Testis (tissue), 3 donors: ENCODE data around the gene MLN. TPM values are rescaled to one million over a fixed set of nuclear protein-coding genes. Genes with fewer than 3 reads are reported as not detected.

Source experiments
- DNase-seq: peaks from one replicate; pipeline ENCODE4 v3.0.0-alpha.2; 2019
- H3K27ac ChIP-seq, 2 donors: fragments of 200-600 bp; sonication (generic); one replicate each; pipeline ENCODE4 v1.5.1; 2019
- H3K27me3 ChIP-seq: fragments of 200-600 bp; sonication (generic); one replicate; pipeline ENCODE4 v1.5.1; 2019
- H3K36me3 ChIP-seq: fragments of 200-600 bp; sonication (generic); one replicate; pipeline ENCODE4 v1.5.1; 2017; ENCODE audit warnings: low read depth; ENCODE audit errors: missing control alignments
- H3K4me1 ChIP-seq: fragments of 200-600 bp; sonication (generic); one replicate; pipeline ENCODE4 v1.5.1; 2019
- H3K4me3 ChIP-seq, 2 donors: fragments of 200-600 bp; sonication (generic); one replicate each; pipeline ENCODE4 v1.5.1; 2017 to 2019
- H3K9me3 ChIP-seq: fragments of 200-600 bp; sonication (generic); one replicate; pipeline ENCODE4 v1.5.1; 2017
- POLR2A ChIP-seq: fragments of 450-650 bp; IDR thresholded peaks from one replicate; pipeline ENCODE4 v1.6.1; 2017; ENCODE audit warnings: antibody characterized with exemption, mild to moderate bottlenecking, moderate library complexity
- WGBS, 2 donors: methylation state at CpG; one replicate each; pipeline ENCODE4 v1.1.5; 2018; 5-methylcytosine and 5-hydroxymethylcytosine counted together
- intact Hi-C: fragments of 100-400 bp; cut with DNase I; formaldehyde crosslinking; loops from one replicate; pipeline ENCODE4 v1.15.1; 2023; ENCODE audit warnings: low total_unique reads
- polyA plus RNA-seq: library from polyadenylated mRNA; stranded (reverse); fragments of 350-450 nt; fragmentation: Illumina TruSeq; extraction: RNeasy Lipid Tissue Mini Kit (QIAGEN cat#74804); gene quantifications from one replicate; pipeline ENCODE4 v1.2.3, GENCODE V29; 2014; ENCODE audit warnings: low read depth, low replicate concordance; ENCODE audit not compliant: insufficient read depth
- total RNA-seq, 2 donors: library from RNA; depleted of rRNA; stranded (reverse); fragments of >200 nt; gene quantifications; one replicate each; pipeline ENCODE4 v1.2.3, GENCODE V29; 2016
- TF ChIP-seq, protein P1 (sequence below), 3 experiments: fragments of 450-650 bp in 2 of 3; fragments of 200-600 bp in 1 of 3; sonication (generic) in 1 of 3; IDR thresholded peaks; one replicate each; pipeline ENCODE4 v1.5.1; 2016 to 2019; ENCODE audit warnings: antibody characterized with exemption in 3 of 3, mild to moderate bottlenecking in 2 of 3, moderate library complexity in 1 of 3

Gene MLN
- total and polyA plus RNA-seq, 3 donors from 2014 or later, result not detected

DNA sequence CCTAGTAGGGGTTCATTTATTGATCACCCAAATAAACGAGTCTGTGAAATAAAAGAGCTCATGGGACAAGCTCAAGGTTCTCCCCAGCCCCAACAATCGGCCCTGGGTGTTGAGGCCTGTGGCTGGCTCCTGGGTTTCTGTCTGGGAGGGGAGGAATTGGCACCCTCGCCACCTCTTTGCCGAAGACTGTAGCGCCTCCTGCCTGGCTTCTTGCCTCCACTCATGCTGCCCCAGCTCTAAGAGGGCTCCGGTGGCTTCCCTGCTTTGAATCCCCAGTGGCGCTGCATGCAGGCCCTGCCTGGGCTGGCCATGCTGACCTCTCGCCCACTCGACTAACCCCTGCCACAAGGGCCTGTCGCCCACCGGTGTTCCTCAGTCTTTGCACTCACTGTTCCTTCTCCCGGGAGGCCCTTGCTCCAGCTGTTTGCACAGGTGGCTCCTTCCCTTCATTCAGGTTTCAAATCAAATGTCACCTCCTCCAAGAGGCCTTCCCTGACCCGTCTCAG lies 5.4 kb downstream of the MLN start:
- TF ChIP-seq POLR2A, result no peak
- TF ChIP-seq, protein P1, sequence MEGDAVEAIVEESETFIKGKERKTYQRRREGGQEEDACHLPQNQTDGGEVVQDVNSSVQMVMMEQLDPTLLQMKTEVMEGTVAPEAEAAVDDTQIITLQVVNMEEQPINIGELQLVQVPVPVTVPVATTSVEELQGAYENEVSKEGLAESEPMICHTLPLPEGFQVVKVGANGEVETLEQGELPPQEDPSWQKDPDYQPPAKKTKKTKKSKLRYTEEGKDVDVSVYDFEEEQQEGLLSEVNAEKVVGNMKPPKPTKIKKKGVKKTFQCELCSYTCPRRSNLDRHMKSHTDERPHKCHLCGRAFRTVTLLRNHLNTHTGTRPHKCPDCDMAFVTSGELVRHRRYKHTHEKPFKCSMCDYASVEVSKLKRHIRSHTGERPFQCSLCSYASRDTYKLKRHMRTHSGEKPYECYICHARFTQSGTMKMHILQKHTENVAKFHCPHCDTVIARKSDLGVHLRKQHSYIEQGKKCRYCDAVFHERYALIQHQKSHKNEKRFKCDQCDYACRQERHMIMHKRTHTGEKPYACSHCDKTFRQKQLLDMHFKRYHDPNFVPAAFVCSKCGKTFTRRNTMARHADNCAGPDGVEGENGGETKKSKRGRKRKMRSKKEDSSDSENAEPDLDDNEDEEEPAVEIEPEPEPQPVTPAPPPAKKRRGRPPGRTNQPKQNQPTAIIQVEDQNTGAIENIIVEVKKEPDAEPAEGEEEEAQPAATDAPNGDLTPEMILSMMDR (IDR thresholded peaks at IDR 0.05), result no peak
- no peak overlapping the region for H3K27ac ChIP-seq
- no peaks in the 10 kb centered on the region for H3K27me3 ChIP-seq
- H3K9me3 ChIP-seq, result no peaks in the 10 kb centered on the region
- H3K4me1 ChIP-seq, result peaks cover 4% of the 10 kb centered on the region
- intact Hi-C loops, result no loop called here
- DNase-seq, result no peak
- WGBS, 2 donors, result 84 to 87% methylated on average over 10 to 13 of the region's 13 CpGs
- no peaks in the 10 kb centered on the region for H3K36me3 ChIP-seq
- H3K4me3 ChIP-seq, result no peak overlapping the region

GRCh38 chr6:33797626-33798342 lies 6.0 kb downstream of the MLN start:
- H3K27me3 ChIP-seq, result no peaks in the 10 kb centered on the region
- H3K27ac ChIP-seq, result no peak overlapping the region
- no peak for TF ChIP-seq POLR2A
- TF ChIP-seq, protein P1 (IDR thresholded peaks at IDR 0.05), result no peak
- no peak for DNase-seq
- peaks cover 4% of the 10 kb centered on the region for H3K4me1 ChIP-seq
- H3K4me3 ChIP-seq, result no peak overlapping the region
- H3K9me3 ChIP-seq, result no peaks in the 10 kb centered on the region
- intact Hi-C loops, result no loop called here
- no peaks in the 10 kb centered on the region for H3K36me3 ChIP-seq
- 88% methylated on average over 10 of the region's 10 CpGs for WGBS, 2 donors

- peaks cover 4% of the 10 kb centered on the region for H3K4me1 ChIP-seq
- no peaks in the 10 kb centered on the region for H3K27me3 ChIP-seq
- intact Hi-C loops, result no loop called here
Observed at GRCh38 chr6:33794910-33795623, 8.7 kb downstream of the MLN start.

GRCh38 chr6:33792981-33793380 lies 10.8 kb downstream of the MLN start:
- H3K4me1 ChIP-seq, result no peaks in the 10 kb centered on the region
- no peaks in the 10 kb centered on the region for H3K36me3 ChIP-seq
- TF ChIP-seq POLR2A, result no peak
- no peak overlapping the region for H3K4me3 ChIP-seq
- DNase-seq, result no peak
- no peak overlapping the region for H3K27ac ChIP-seq
- intact Hi-C loops, result no loop called here
- no peaks in the 10 kb centered on the region for H3K27me3 ChIP-seq
- 69 to 85% methylated on average over 10 of the region's 10 CpGs for WGBS, 2 donors
- no peaks in the 10 kb centered on the region for H3K9me3 ChIP-seq

More at GRCh38 chr6:33794910-33795623, 8.7 kb downstream of the MLN start:
- H3K36me3 ChIP-seq, result no peaks in the 10 kb centered on the region
- H3K27ac ChIP-seq, result no peak overlapping the region
- DNase-seq, result no peak
- TF ChIP-seq POLR2A, result no peak
- TF ChIP-seq, protein P1 (IDR thresholded peaks at IDR 0.05), result no peak
- no peaks in the 10 kb centered on the region for H3K9me3 ChIP-seq
- 37 to 64% methylated on average over 4 to 14 of the region's 14 CpGs for WGBS, 2 donors
- H3K4me3 ChIP-seq, result no peak overlapping the region

DNA sequence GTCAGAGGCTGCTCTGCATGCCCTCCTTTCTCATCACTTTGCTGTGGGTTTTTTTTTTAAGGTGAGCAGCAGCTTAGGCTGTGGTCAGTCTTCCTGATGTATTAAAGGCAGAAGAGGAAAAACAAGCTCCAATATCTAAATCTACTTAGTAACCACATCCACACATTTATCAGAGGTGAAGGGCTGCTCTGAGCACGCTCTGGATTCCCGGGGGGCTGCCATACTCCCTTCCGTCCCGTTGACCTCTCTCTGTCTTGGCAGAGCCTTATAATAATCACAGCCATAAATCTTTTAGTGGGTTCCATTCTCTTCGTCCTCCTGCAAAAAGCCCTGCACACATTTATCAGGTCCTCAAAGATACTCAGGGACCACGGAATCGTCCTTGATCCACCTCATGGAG lies 12.2 kb downstream of the MLN start:
- peaks cover 12% of the 10 kb centered on the region for H3K4me1 ChIP-seq
- intact Hi-C loops, result no loop called here
- no peaks in the 10 kb centered on the region for H3K27me3 ChIP-seq
- H3K9me3 ChIP-seq, result no peaks in the 10 kb centered on the region
- no peak overlapping the region for H3K27ac ChIP-seq
- no peaks in the 10 kb centered on the region for H3K36me3 ChIP-seq
- no peak for DNase-seq
- no peak for TF ChIP-seq POLR2A
- TF ChIP-seq, protein P1 (IDR thresholded peaks at IDR 0.05), result no peak
- no peak overlapping the region for H3K4me3 ChIP-seq
- WGBS, 2 donors, result 52 to 58% methylated on average over 7 of the region's 7 CpGs
